VCaP (cell line): Measurements from ENCODE around the gene KCNJ6.
"Not testable (repeated sequence)": the region's sequence is repeated elsewhere in the genome, so short reads cannot be mapped to it uniquely, and the experiment has no call there.

Experiments
- H3K27ac ChIP-seq: fragments of 450-650 bp; 2 replicates; pipeline ENCODE4 v1.5.1; 2017
- TF ChIP-seq, protein P1 (sequence below): fragments of 450-650 bp; conservative IDR thresholded peaks from 2 replicates; pipeline ENCODE4 v1.5.1; 2017; ENCODE audit warnings: mild to moderate bottlenecking, moderate library complexity

The KCNJ6 gene

DNA sequence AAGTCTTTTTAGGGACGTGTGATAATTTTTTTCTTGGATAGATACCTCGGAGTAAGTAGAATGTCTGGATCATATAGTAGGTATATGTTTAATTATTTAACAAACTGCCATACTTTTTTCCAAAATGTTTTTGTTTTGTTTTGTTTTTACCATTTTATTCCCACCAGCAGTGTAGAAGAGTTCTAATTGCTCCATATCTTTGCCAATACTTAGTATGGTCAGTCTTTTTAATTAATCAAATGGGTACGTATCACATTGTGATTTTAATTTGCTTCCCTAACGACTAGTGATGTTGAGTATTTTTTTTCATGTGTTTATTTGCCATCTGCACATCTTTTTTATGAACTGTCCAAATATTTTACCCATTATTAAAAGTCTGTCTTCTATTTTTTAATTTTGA is 23.6 kb upstream of the KCNJ6 start:
- TF ChIP-seq, protein P1, sequence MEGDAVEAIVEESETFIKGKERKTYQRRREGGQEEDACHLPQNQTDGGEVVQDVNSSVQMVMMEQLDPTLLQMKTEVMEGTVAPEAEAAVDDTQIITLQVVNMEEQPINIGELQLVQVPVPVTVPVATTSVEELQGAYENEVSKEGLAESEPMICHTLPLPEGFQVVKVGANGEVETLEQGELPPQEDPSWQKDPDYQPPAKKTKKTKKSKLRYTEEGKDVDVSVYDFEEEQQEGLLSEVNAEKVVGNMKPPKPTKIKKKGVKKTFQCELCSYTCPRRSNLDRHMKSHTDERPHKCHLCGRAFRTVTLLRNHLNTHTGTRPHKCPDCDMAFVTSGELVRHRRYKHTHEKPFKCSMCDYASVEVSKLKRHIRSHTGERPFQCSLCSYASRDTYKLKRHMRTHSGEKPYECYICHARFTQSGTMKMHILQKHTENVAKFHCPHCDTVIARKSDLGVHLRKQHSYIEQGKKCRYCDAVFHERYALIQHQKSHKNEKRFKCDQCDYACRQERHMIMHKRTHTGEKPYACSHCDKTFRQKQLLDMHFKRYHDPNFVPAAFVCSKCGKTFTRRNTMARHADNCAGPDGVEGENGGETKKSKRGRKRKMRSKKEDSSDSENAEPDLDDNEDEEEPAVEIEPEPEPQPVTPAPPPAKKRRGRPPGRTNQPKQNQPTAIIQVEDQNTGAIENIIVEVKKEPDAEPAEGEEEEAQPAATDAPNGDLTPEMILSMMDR = no peak
- H3K27ac ChIP-seq = no peak overlapping the region

DNA sequence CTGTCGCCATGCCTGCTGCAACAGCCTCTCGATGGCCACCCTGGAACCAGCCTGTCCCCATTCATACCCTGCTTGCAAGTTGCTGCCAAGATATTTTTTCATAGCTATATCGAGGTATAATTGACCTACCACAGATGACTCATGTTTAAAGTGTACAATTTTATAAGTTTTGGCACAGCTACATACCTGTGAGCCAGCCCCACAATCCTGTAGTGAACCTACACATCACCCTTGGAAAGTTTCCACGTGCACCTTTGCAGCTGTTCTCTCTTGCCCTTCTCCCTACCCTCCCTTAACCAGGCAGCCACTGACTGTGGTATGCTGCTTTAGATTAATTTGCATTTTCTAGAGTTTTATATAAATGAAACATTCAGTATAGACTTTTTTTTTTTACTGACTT is 23.0 kb upstream of the KCNJ6 start:
- TF ChIP-seq, protein P1 = no peak
- H3K27ac ChIP-seq = no peak overlapping the region

- TF ChIP-seq, protein P1 = no peak
- H3K27ac ChIP-seq = peak overlapping the region; percentile 28
Measured at GRCh38 chr21:37937668-37938067, 21.4 kb upstream of the KCNJ6 start.

- H3K27ac ChIP-seq = no peak overlapping the region
- TF ChIP-seq, protein P1 = no peak
Measured at GRCh38 chr21:37936010-37936785, 19.9 kb upstream of the KCNJ6 start.

GRCh38 chr21:37932936-37933335 is 16.7 kb upstream of the KCNJ6 start:
- no peak overlapping the region for H3K27ac ChIP-seq
- TF ChIP-seq, protein P1 = no peak

DNA sequence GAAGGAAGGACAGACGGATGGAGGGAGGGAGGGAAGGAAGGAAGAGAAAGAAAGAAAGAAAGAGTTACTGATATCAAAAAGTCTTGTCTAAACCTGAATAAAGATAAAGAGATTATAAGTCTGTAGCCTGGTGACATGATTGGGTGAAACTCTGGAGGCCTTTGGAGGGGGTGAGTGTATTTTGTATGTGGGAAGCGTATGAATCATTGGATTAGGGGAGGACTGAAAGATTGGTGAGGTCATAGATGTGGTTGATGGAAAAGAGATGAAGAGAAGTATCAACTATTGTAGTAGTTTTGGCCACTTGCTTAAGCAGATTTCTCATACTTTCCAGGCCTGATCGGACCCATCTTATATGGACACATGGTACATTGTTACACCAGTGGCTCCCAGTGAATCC is 11.5 kb upstream of the KCNJ6 start:
- TF ChIP-seq, protein P1 = no peak
- H3K27ac ChIP-seq = no peak overlapping the region

DNA sequence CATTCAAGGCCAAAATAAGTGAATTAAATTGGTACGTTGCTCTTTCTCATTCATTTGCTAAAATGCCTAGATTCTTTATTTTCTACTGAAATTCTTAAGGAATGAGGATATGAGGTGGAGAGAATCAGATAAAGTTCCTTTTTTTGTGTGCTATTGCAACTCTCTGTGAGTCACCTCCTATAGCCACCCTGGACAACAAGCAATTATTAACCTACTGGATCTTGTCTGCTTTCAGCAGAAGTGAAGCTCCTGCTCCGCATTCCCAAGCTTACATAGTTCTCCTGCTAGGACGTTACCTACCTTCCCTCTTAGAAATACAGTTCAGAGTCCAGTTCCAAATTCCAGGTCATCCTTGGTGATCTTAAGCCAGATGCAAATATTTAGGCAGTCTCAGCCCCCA is 4.8 kb upstream of the KCNJ6 start:
- TF ChIP-seq, protein P1 = no peak
- no peak overlapping the region for H3K27ac ChIP-seq

GRCh38 chr21:37920302-37920701 is 4.0 kb upstream of the KCNJ6 start:
- not testable (repeated sequence) for H3K27ac ChIP-seq
